ENCODE data around the gene NPAS3.

The NPAS3 gene

DNA sequence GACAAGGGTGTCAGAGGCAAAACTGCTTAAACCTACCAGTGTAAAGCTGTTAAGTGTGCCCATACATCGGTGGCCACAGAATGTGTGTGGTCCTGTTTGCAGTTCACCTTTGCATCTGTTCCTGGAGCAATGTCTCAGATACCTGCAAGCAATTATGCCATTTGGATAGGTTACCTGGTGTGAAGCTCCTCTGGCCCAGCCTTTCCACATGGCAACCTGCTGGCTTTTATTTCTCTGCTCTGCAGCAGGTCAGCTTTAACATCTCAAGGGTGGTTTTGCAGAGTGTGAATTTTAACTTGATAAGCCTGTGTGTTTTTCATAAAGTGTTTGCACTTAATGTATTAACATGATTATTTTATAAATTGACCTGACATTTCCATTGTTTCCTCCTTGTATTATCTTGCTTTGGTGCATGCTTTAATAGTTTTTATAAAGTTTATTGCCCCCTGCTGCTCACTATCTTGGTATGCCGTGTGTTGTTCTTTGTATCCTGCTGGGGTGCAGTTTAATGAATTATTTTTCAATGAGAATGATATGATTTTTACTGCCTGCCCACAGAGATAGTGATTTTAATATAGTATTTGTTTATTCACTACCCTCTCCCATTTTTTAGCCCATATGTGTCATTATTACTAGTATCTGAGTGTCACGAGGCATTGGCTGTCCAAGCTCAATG is 403.8 kb downstream of the NPAS3 start:
- H3K4me3 ChIP-seq (ENCODE audit: low read depth, low read length), result no peak overlapping the region
- no peak for DNase-seq (ENCODE audit: low read depth)
- TF ChIP-seq, protein P1, sequence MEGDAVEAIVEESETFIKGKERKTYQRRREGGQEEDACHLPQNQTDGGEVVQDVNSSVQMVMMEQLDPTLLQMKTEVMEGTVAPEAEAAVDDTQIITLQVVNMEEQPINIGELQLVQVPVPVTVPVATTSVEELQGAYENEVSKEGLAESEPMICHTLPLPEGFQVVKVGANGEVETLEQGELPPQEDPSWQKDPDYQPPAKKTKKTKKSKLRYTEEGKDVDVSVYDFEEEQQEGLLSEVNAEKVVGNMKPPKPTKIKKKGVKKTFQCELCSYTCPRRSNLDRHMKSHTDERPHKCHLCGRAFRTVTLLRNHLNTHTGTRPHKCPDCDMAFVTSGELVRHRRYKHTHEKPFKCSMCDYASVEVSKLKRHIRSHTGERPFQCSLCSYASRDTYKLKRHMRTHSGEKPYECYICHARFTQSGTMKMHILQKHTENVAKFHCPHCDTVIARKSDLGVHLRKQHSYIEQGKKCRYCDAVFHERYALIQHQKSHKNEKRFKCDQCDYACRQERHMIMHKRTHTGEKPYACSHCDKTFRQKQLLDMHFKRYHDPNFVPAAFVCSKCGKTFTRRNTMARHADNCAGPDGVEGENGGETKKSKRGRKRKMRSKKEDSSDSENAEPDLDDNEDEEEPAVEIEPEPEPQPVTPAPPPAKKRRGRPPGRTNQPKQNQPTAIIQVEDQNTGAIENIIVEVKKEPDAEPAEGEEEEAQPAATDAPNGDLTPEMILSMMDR (IDR thresholded peaks at IDR 0.05; ENCODE audit: insufficient read depth, low read depth, low read length, missing control alignments), result no peak

DNA sequence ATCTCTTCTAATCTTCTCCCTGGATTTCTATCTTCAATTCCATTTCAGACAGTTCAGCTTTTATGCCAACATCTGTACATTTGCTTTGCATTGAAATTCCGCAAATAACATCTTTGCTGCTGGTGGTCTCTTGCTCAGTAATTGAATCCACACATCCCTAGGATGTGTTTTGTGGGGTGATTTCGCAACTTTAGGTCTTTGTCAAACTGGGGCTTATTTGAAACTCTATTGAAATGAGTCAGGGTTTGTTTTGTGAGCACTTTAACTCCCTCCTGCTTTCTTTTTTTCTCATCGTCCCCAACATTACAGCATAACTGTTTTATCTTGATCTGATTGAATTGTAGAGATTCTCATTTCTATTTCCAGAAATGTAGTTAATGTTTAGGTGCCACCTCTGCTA is 404.3 kb downstream of the NPAS3 start:
- DNase-seq (ENCODE audit: low read depth), result no peak
- H3K4me3 ChIP-seq (ENCODE audit: low read depth, low read length), result no peak overlapping the region
- TF ChIP-seq, protein P1 (IDR thresholded peaks at IDR 0.05; ENCODE audit: insufficient read depth, low read depth, low read length, missing control alignments), result no peak

DNA sequence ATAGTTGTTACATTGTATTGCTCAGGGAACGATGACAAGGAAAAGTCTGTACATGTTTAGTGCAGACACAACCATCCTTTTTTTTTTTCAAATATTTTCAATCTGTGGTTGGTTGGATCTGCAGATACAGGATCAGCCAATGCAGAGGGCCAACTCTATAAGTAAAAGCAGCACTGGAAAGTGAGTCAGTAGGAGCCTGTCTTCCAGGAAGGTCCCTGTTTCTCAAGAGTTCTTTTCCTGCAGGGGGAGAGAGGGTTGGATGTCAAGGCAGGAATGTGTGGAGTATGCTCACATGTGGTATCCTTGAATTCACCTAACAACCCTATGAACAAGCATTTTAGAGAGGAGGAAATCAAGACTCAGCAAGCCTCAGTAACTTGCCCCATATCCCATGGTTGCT is 409.1 kb downstream of the NPAS3 start:
- DNase-seq (ENCODE audit: low read depth), result no peak
- no peak overlapping the region for H3K4me3 ChIP-seq (ENCODE audit: low read depth, low read length)
- TF ChIP-seq, protein P1 (IDR thresholded peaks at IDR 0.05; ENCODE audit: insufficient read depth, low read depth, low read length, missing control alignments), result no peak

DNA sequence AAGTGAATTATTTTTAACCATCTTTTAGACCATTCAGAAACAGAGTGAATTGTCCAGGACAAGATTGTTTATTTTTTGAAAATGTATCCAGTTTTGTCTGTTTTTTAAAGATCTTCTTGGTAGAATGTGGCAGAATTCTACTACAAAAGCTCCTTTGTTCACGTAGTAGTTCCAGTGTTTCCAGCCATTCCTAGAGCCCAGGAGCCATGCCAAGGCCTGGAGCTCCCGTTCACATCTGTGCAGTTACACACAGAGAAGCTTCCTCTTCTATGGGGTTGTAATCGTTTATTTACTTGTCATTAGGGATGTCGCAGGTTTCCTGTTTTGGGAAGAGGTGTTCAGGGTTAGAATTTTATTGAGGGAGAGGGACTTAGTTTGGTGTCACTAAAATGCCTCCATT is 409.8 kb downstream of the NPAS3 start:
- no peak overlapping the region for H3K4me3 ChIP-seq (ENCODE audit: low read depth, low read length)
- TF ChIP-seq, protein P1 (IDR thresholded peaks at IDR 0.05; ENCODE audit: insufficient read depth, low read depth, low read length, missing control alignments), result no peak
- DNase-seq (ENCODE audit: low read depth), result no peak

DNA sequence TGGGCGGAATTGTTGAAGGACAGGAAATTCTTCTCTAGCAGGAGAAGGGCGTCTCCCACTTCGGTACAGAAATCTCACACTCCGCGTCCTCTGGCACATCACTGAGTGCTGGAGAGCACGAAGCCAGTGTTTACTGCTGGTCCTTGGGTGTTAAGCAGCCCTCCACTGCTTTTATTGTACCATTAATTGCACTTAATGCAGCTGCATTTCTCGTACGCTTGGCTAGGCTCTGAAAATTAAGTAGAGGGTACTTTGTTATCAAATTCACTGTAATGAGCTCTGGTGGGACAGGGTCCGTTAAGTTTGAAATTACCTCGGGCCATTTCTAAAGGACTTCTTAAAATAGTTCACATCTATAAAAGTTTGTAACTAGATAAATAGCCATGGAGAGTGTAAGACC is 411.2 kb downstream of the NPAS3 start:
- DNase-seq (ENCODE audit: low read depth), result no peak
- TF ChIP-seq, protein P1 (IDR thresholded peaks at IDR 0.05; ENCODE audit: insufficient read depth, low read depth, low read length, missing control alignments), result no peak
- H3K4me3 ChIP-seq (ENCODE audit: low read depth, low read length), result no peak overlapping the region

DNA sequence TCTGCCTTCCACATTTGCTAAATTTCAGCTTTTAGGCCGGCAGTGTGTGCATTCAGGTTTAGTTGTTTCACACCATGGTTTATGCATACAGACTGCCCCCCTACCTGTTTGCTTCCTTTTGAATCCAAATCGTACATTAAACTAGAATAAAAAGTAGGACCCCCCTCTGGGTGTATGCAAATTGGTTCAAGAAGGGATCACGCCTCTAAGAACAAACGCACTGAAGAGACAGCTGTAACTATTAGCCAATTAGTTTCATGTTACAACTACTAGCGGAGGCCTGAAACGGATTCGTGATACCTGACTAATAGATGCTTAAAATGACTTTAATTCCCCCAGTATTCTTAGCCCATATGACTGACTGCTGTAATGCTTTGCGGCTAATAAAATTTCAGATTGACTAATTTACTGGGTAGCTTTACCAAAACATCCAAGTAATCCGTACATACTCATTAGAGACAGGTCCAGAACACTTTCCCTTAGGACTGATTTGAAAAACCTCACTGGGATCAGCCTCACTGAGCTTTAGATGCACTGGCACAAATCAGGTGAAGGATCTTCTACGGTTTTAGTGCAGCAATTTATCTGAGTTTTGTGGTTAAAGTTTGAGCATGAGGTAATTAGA is 411.8 kb downstream of the NPAS3 start:
- no peak for DNase-seq (ENCODE audit: low read depth)
- no peak overlapping the region for H3K4me3 ChIP-seq (ENCODE audit: low read depth, low read length)
- TF ChIP-seq, protein P1 (IDR thresholded peaks at IDR 0.05; ENCODE audit: insufficient read depth, low read depth, low read length, missing control alignments), result no peak

DNA sequence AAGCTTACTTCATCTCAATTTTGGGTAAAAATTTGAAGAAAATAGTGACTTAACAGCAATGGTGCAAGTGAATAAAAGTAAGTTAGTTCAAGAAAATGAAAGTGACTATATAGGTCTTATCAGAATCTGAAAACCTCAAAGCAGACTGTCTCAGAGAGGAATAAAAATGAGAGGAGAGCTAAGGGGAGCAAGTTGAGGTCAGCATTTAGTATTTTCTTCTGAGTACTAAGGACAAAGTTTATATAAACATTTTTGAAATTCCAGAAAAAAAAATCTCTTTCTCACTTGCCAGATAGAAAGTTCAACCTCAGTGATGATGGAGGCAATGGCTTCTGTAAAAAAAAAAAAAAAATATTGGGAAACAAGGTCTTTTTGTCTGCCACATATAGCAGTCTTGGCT is 414.1 kb downstream of the NPAS3 start:
- TF ChIP-seq, protein P1 (IDR thresholded peaks at IDR 0.05; ENCODE audit: insufficient read depth, low read depth, low read length, missing control alignments), result no peak
- no peak overlapping the region for H3K4me3 ChIP-seq (ENCODE audit: low read depth, low read length)
- DNase-seq (ENCODE audit: low read depth), result no peak
